Loucy (cell line): ENCODE data around the gene CACNA1A.

Source experiments
- H2AFZ ChIP-seq: fragments of 200-600 bp; sonication (generic); 2 replicates; pipeline ENCODE4 v1.6.0; 2016; ENCODE audit warnings: antibody characterized with exemption, mild to moderate bottlenecking, low read length, moderate library complexity
- H3F3A ChIP-seq: fragments of 200-600 bp; 2 replicates; pipeline ENCODE4 v1.6.0; 2016; ENCODE audit warnings: antibody characterized with exemption, low read depth, mild to moderate bottlenecking
- H3K27me3 ChIP-seq: fragments of 200-600 bp; sonication (generic); 2 replicates; pipeline ENCODE4 v1.6.1; 2014; ENCODE audit warnings: low read length, mild to moderate bottlenecking; ENCODE audit not compliant: insufficient read depth, poor library complexity, severe bottlenecking
- H3K36me3 ChIP-seq: fragments of 200-600 bp; sonication (generic); 2 replicates; pipeline ENCODE4 v1.6.1; 2016; ENCODE audit warnings: low read length; ENCODE audit not compliant: insufficient read depth
- H3K4me1 ChIP-seq: fragments of 200-600 bp; sonication (generic); 2 replicates; pipeline ENCODE4 v1.5.1; 2014; ENCODE audit warnings: low read length, mild to moderate bottlenecking; ENCODE audit not compliant: insufficient read depth, poor library complexity, severe bottlenecking
- H3K4me2 ChIP-seq: fragments of 200-600 bp; sonication (generic); 2 replicates; pipeline ENCODE4 v1.6.0; 2014; ENCODE audit warnings: antibody characterized with exemption, low read length, low read depth, mild to moderate bottlenecking; ENCODE audit not compliant: poor library complexity, severe bottlenecking
- H3K4me3 ChIP-seq: fragments of 200-600 bp; sonication (generic); 2 replicates; pipeline ENCODE4 v1.5.1; 2014; ENCODE audit warnings: low read length, mild to moderate bottlenecking, mixed read lengths; ENCODE audit not compliant: poor library complexity, severe bottlenecking
- H3K79me2 ChIP-seq: fragments of 200-600 bp; sonication (generic); 2 replicates; pipeline ENCODE4 v1.6.1; 2014; ENCODE audit warnings: low read length; ENCODE audit not compliant: insufficient read depth
- H3K9ac ChIP-seq: fragments of 200-600 bp; sonication (generic); 2 replicates; pipeline ENCODE4 v1.6.0; 2014; ENCODE audit warnings: mild to moderate bottlenecking, low read depth, low read length, moderate library complexity; ENCODE audit not compliant: poor library complexity, severe bottlenecking
- H3K9me2 ChIP-seq: fragments of 200-600 bp; sonication (generic); replicated peaks from 2 replicates; pipeline ENCODE4 v1.6.1; 2016; ENCODE audit warnings: low read depth, low read length, mixed read lengths
- H3K9me3 ChIP-seq: fragments of 200-600 bp; sonication (generic); 2 replicates; pipeline ENCODE4 v1.6.1; 2014; ENCODE audit warnings: mild to moderate bottlenecking, antibody characterized with exemption, low read length, low read depth; ENCODE audit not compliant: insufficient read depth
- H4K20me1 ChIP-seq: fragments of 200-600 bp; sonication (generic); 2 replicates; pipeline ENCODE4 v1.6.0; 2014; ENCODE audit warnings: antibody characterized with exemption, low read length, mild to moderate bottlenecking; ENCODE audit not compliant: insufficient read depth, poor library complexity, severe bottlenecking
- CTCF ChIP-seq: fragments of 200-600 bp; sonication (generic); conservative IDR thresholded peaks from 2 replicates; pipeline ENCODE4 v1.5.1; 2014; ENCODE audit warnings: mild to moderate bottlenecking, antibody characterized with exemption, low read length
- EZH2phosphoT487 ChIP-seq: fragments of 200-600 bp; IDR thresholded peaks from 2 replicates; pipeline ENCODE4 v1.6.1; 2018; ENCODE audit warnings: antibody characterized with exemption, mild to moderate bottlenecking, moderate library complexity, borderline replicate concordance

CACNA1A gene

GRCh38 chr19:13355356-13355755 is 150.9 kb downstream of the CACNA1A start:
- Histone ChIP-seq H3K36me3 (no peaks in the 10 kb centered on the region), H3K9me2 (no peaks in the 10 kb centered on the region), H3K9me3 (no peaks in the 10 kb centered on the region), H3K9ac (no peak overlapping the region), H2AFZ (no peak overlapping the region), H3F3A (no peaks in the 10 kb centered on the region), H3K4me1 (no peaks in the 10 kb centered on the region), H3K4me2 (no peak overlapping the region), H3K79me2 (no peaks in the 10 kb centered on the region), H4K20me1 (no peaks in the 10 kb centered on the region), H3K27me3 (no peaks in the 10 kb centered on the region), H3K4me3 (no peak overlapping the region)
- TF ChIP-seq EZH2phosphoT487, result no peak
- no peak for TF ChIP-seq CTCF

- Histone ChIP-seq H3F3A (no peaks in the 10 kb centered on the region), H3K4me1 (no peaks in the 10 kb centered on the region), H3K9ac (no peak overlapping the region), H4K20me1 (no peaks in the 10 kb centered on the region), H3K27me3 (no peaks in the 10 kb centered on the region), H2AFZ (no peak overlapping the region), H3K79me2 (no peaks in the 10 kb centered on the region), H3K4me3 (no peak overlapping the region), H3K4me2 (no peak overlapping the region), H3K9me2 (no peaks in the 10 kb centered on the region), H3K9me3 (peaks cover 10% of the 10 kb centered on the region; the same call in 1 of the 2 replicates), H3K36me3 (no peaks in the 10 kb centered on the region)
- TF ChIP-seq EZH2phosphoT487, result no peak
- TF ChIP-seq CTCF, result no peak
Observed at GRCh38 chr19:13353625-13354024, 152.7 kb downstream of the CACNA1A start.

- TF ChIP-seq CTCF (no peak), EZH2phosphoT487 (no peak)
Observed at GRCh38 chr19:13350759-13351158, 155.5 kb downstream of the CACNA1A start.

More at GRCh38 chr19:13350759-13351158, 155.5 kb downstream of the CACNA1A start:
- no peak overlapping the region for H3K9ac ChIP-seq
- no peak overlapping the region for H3K4me3 ChIP-seq
- H3K27me3 ChIP-seq, result no peaks in the 10 kb centered on the region
- no peaks in the 10 kb centered on the region for H3K9me2 ChIP-seq
- peaks cover 10% of the 10 kb centered on the region; the same call in 1 of the 2 replicates for H3K9me3 ChIP-seq
- H3K4me1 ChIP-seq, result no peaks in the 10 kb centered on the region
- H4K20me1 ChIP-seq, result no peaks in the 10 kb centered on the region
- H2AFZ ChIP-seq, result no peak overlapping the region
- H3K36me3 ChIP-seq, result no peaks in the 10 kb centered on the region
- no peak overlapping the region for H3K4me2 ChIP-seq
- H3K79me2 ChIP-seq, result no peaks in the 10 kb centered on the region
- H3F3A ChIP-seq, result no peaks in the 10 kb centered on the region
